ENCODE measurements around the gene BCL2.

DNA sequence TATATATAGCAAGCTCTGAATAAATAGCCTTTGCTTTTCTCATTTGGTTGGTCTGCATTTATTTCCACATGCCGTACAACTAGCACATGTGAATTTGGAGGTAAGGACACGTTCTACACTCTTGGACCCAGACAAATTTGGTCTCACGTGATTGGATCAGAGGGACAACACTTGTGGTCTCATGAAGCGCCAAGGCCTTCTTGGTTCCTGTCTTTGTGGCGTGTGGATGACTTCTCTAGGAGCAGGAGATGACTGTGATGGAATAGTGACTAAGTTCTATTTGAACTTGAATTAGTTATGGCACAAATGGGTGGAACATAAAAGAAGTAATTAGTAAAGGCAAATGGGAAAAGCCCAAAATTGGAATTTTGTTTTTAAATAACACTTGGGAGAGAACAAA lies 206.9 kb downstream of the BCL2 start:
- TF ChIP-seq, protein P1, sequence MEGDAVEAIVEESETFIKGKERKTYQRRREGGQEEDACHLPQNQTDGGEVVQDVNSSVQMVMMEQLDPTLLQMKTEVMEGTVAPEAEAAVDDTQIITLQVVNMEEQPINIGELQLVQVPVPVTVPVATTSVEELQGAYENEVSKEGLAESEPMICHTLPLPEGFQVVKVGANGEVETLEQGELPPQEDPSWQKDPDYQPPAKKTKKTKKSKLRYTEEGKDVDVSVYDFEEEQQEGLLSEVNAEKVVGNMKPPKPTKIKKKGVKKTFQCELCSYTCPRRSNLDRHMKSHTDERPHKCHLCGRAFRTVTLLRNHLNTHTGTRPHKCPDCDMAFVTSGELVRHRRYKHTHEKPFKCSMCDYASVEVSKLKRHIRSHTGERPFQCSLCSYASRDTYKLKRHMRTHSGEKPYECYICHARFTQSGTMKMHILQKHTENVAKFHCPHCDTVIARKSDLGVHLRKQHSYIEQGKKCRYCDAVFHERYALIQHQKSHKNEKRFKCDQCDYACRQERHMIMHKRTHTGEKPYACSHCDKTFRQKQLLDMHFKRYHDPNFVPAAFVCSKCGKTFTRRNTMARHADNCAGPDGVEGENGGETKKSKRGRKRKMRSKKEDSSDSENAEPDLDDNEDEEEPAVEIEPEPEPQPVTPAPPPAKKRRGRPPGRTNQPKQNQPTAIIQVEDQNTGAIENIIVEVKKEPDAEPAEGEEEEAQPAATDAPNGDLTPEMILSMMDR (IDR thresholded peaks at IDR 0.05), result no peak
- no peak for TF ChIP-seq POLR2A (IDR thresholded peaks at IDR 0.05)
- no peak for TF ChIP-seq POLR2AphosphoS5 (IDR thresholded peaks at IDR 0.05)

Data from transverse colon (tissue), 4 donors.